GM13977 (cell line): Measurements from ENCODE around the gene JAGN1.

Source experiments
- DNase-seq: peaks from one replicate; pipeline ENCODE4 v3.0.0; 2012; ENCODE audit warnings: low spot score
- in situ Hi-C: fragments of 300-500 bp; cut with MboI; formaldehyde crosslinking; loops from one replicate; pipeline ENCODE4 v1.12.0; 2022; ENCODE audit warnings: low sequenced_read_pairs, low pct_unique_long_range_greater_than_20kb, mixed read lengths, inconsistent platforms; ENCODE audit not compliant: unreplicated experiment
- TF ChIP-seq, protein P1 (sequence below): IDR thresholded peaks from 2 replicates; pipeline ENCODE4 v1.5.1; 2012; ENCODE audit warnings: mild to moderate bottlenecking, control low read depth; ENCODE audit not compliant: insufficient read depth; ENCODE audit errors: extremely low read depth, missing control alignments

The JAGN1 gene

DNA sequence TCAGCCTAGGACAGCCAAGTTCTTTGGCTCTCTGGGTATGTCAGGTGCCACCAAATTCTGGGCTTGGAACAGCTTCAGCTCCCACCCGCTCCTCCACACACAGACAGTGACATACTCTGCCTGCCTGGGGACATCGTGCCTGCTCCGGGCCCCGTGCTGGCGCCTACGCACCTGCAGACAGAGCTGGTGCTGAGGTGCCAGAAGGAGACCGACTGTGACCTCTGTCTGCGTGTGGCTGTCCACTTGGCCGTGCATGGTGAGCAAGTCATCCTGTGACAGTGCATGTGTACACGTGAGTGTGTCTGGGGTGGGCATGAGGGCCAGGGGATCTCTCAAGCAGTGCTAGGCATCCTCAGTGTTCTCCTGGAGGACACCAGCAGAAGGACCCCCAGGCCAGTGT is 27.4 kb downstream of the JAGN1 start:
- in situ Hi-C loops = no loop called here
- no peak for DNase-seq

DNA sequence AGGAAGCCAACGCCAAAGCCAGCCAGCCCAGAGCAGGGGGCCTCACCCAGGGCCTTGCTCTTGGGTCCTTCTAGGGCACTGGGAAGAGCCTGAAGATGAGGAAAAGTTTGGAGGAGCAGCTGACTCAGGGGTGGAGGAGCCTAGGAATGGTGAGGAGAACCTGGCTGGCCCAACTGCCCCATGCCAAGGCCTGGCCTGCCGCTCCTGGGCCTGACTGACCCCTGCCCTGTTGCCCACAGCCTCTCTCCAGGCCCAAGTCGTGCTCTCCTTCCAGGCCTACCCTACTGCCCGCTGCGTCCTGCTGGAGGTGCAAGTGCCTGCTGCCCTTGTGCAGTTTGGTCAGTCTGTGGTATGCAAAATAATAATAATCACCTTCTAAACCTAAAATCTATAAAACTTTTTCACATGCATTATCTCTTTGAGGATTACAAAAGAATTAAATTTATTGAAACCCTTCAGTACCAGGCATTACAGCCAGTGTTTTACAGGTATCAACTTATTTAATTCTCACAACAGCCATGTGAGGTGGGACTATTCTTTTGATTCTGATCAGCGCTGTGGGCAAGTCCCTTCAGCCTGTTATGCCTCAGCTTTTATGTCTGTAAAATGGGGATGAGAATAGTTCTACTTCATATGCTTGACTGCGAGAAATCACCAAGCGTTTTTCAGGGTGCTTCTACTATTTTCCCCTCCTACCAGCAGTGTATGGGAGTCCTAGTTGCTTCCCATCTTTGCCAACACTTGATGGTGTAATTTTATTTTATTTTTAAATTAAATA is 28.0 kb downstream of the JAGN1 start:
- in situ Hi-C loops = no loop called here
- DNase-seq = no peak
- TF ChIP-seq, protein P1, sequence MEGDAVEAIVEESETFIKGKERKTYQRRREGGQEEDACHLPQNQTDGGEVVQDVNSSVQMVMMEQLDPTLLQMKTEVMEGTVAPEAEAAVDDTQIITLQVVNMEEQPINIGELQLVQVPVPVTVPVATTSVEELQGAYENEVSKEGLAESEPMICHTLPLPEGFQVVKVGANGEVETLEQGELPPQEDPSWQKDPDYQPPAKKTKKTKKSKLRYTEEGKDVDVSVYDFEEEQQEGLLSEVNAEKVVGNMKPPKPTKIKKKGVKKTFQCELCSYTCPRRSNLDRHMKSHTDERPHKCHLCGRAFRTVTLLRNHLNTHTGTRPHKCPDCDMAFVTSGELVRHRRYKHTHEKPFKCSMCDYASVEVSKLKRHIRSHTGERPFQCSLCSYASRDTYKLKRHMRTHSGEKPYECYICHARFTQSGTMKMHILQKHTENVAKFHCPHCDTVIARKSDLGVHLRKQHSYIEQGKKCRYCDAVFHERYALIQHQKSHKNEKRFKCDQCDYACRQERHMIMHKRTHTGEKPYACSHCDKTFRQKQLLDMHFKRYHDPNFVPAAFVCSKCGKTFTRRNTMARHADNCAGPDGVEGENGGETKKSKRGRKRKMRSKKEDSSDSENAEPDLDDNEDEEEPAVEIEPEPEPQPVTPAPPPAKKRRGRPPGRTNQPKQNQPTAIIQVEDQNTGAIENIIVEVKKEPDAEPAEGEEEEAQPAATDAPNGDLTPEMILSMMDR = no peak

More for the DNA sequence above, 27.4 kb downstream of the JAGN1 start:
- TF ChIP-seq, protein P1 = no peak

DNA sequence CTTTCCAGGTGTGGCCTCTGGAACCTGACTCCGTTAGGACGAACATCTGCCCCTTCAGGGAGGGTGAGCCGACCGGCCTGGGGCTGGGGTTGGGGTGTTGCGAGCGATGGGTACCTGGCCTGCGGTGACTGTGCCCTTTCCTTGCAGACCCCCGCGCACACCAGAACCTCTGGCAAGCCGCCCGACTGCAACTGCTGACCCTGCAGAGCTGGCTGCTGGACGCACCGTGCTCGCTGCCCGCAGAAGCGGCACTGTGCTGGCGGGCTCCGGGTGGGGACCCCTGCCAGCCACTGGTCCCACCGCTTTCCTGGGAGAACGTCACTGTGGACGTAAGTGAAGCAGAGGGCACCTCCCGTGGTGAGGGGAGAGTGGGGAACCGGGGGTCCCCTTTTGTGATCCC is 37.7 kb downstream of the JAGN1 start:
- TF ChIP-seq, protein P1 = no peak
- DNase-seq = no peak
- in situ Hi-C loops = no loop called here

DNA sequence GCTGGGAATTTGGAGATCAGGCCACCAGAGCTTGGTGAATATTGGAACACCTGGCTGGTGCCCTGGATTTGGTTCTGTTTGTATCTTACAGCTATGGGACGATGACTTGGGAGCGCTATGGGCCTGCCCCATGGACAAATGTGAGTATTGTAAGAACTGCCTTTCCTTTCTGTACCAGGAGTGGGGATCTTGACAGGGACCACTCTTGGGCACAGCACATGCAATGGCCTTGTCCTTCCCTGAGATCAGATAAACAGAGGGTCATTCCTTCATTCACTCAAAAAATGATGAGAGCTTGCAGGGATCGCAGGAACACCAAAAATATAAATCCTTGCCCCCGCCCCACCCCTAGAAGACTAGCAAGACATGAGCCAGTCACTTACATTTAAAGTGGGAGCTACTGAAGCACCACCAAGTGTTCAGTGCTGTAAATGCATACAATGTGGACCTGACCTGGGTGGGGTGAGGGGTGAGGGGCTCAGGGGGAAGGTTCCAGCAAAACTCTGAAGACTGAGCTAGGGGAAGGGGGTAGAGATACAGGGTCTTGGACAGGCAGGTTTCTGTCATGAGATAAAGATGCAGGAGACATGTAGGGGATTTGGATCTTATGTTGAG is 40.5 kb downstream of the JAGN1 start:
- in situ Hi-C loops = no loop called here
- TF ChIP-seq, protein P1 = peak; percentile 47
- no peak for DNase-seq

DNA sequence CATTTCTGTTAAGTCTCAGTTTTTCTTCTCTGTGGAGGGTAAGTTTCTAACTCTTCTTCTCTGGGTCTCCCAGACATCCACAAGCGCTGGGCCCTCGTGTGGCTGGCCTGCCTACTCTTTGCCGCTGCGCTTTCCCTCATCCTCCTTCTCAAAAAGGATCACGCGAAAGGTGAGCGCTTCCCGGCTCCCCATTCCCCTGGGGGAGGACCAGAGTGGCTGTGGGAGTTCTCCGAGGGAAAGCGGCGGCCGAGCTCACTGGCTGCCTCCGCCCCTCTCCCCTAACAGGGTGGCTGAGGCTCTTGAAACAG is 42.1 kb downstream of the JAGN1 start:
- TF ChIP-seq, protein P1 = no peak
- in situ Hi-C loops = no loop called here

DNA sequence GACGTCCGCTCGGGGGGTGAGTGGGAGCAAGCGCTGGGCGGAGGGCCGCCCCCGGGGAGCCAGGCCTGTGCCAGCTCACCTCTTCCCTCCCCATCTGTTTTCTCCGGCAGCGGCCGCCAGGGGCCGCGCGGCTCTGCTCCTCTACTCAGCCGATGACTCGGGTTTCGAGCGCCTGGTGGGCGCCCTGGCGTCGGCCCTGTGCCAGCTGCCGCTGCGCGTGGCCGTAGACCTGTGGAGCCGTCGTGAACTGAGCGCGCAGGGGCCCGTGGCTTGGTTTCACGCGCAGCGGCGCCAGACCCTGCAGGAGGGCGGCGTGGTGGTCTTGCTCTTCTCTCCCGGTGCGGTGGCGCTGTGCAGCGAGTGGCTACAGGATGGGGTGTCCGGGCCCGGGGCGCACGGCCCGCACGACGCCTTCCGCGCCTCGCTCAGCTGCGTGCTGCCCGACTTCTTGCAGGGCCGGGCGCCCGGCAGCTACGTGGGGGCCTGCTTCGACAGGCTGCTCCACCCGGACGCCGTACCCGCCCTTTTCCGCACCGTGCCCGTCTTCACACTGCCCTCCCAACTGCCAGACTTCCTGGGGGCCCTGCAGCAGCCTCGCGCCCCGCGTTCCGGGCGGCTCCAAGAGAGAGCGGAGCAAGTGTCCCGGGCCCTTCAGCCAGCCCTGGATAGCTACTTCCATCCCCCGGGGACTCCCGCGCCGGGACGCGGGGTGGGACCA is 42.6 kb downstream of the JAGN1 start:
- in situ Hi-C loops = no loop called here
- TF ChIP-seq, protein P1 = peak; percentile 76
- DNase-seq = peak; percentile 88

More for the DNA sequence above, 42.1 kb downstream of the JAGN1 start:
- DNase-seq = no peak
